ENCODE data around the gene DPYD. TPM values are rescaled to one million over a fixed set of nuclear protein-coding genes. Genes with fewer than 3 reads are reported as not detected.

DPYD gene
- total RNA-seq, 1 donor from 2014 or later = 12.6 TPM

DNA sequence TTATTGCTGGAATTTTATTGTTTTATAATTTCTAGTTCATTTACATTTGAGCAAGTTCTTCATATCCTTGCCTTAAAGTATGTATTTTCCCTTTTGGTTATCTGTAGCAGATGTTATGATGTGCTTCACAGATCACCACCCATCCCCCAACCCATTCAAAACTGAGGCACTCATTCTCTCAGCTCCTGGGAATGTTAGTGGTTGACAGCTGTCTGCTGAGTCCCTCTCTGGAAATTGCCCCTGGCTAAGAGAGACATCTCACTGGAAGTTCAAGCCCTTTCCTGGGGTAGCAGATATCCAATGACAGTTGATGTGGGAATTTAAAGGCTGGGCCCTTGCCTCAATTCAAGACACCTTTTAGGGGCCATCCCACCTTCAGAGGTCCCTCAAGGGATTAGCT, 4.3 kb upstream of the DPYD start:
- intact Hi-C loops (cut with micrococcal nuclease) = no loop called here

DNA sequence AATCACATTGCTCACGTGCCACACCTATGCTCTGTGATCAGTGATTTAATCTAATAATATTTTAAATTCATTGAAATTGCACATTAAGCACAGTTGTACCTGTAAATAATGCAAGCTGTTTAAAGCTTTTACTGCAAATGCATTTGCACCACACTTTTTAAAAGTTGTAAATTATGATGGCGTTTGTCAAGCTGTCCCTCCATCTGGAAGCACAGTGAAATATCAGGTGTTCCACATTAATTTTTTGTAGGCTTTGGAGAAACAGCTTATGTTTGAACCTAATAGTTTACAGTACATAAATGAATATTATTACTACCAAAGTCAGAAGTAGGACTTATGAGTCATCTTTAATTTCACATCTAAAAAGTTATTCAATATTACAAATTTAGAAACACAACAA, 3.0 kb upstream of the DPYD start:
- POLR2A ChIA-PET = no interaction called here
- intact Hi-C loops (cut with micrococcal nuclease) = loop anchor here (5.0 kb wide), 1 partner anchor 128 kb away; no protein-coding TSS in a partner anchor
- TF ChIP-seq, protein P1, sequence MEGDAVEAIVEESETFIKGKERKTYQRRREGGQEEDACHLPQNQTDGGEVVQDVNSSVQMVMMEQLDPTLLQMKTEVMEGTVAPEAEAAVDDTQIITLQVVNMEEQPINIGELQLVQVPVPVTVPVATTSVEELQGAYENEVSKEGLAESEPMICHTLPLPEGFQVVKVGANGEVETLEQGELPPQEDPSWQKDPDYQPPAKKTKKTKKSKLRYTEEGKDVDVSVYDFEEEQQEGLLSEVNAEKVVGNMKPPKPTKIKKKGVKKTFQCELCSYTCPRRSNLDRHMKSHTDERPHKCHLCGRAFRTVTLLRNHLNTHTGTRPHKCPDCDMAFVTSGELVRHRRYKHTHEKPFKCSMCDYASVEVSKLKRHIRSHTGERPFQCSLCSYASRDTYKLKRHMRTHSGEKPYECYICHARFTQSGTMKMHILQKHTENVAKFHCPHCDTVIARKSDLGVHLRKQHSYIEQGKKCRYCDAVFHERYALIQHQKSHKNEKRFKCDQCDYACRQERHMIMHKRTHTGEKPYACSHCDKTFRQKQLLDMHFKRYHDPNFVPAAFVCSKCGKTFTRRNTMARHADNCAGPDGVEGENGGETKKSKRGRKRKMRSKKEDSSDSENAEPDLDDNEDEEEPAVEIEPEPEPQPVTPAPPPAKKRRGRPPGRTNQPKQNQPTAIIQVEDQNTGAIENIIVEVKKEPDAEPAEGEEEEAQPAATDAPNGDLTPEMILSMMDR (IDR thresholded peaks at IDR 0.05) = no peak
- Mint-ChIP-seq H3K4me3 (no peak overlapping the region), H3K27me3 (no peaks in the 10 kb centered on the region), H3K36me3 (ENCODE audit: low read depth) (peaks cover 2% of the 10 kb centered on the region), H3K9me3 (no peaks in the 10 kb centered on the region), H3K27ac (no peak overlapping the region), H3K4me1 (peaks cover 22% of the 10 kb centered on the region)
- ATAC-seq (ENCODE audit: low read depth) (no peak), DNase-seq (no peak)
- CTCF ChIA-PET = no interaction called here

More for the DNA sequence above, 4.3 kb upstream of the DPYD start:
- Mint-ChIP-seq H3K9me3 (no peaks in the 10 kb centered on the region), H3K36me3 (ENCODE audit: low read depth) (peaks cover 2% of the 10 kb centered on the region), H3K4me3 (no peak overlapping the region), H3K4me1 (peaks cover 9% of the 10 kb centered on the region), H3K27me3 (no peaks in the 10 kb centered on the region), H3K27ac (no peak overlapping the region)
- ChIA-PET CTCF (no interaction called here), POLR2A (no interaction called here)
- ATAC-seq (ENCODE audit: low read depth) (no peak), DNase-seq (no peak)
- TF ChIP-seq, protein P1 (IDR thresholded peaks at IDR 0.05) = no peak

DNA sequence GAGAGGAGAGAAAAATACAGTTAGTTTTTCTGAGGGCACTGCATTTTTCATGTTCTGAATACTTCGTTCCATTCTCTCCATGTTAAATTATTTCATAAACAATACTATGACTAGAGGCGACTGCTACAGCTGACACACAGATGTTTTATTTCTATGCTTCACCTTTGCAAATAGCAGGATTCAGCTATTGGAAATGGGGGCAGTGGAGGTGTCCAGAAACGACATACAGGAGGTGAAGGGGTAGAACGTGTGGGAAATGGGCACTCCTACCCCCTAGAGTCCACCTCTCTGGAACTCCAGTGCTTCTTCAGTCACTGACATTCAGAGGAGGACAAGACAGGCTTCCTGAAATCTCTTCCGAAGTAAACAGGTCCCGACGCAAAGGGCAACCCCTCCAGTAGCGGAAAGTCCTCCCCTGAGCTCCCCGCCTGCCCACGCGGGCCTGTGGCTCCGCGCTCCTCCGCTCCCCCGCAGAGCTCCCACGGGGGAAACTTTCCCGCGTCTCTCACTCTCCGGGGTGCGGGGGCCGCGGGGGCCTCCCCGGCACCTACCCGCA, 480 bp downstream of the DPYD start:
- DNase-seq (no peak), ATAC-seq (ENCODE audit: low read depth) (no peak)
- Mint-ChIP-seq H3K27me3 (no peaks in the 10 kb centered on the region), H3K4me3 (peak overlapping the region; percentile 93), H3K36me3 (ENCODE audit: low read depth) (peaks cover 2% of the 10 kb centered on the region), H3K4me1 (peaks cover 22% of the 10 kb centered on the region), H3K9me3 (no peaks in the 10 kb centered on the region), H3K27ac (peak overlapping the region; percentile 89)
- TF ChIP-seq, protein P1 (IDR thresholded peaks at IDR 0.05) = no peak
- ChIA-PET POLR2A (interaction anchor here (0.8 to 2.6 kb wide), 5 partner anchors 9 to 73 kb away, joined by 3 to 19 read pairs (median 7); no protein-coding TSS in a partner anchor), CTCF (interaction anchor here (1.1 kb wide), 1 partner anchor 24 kb away, joined by 3 read pairs; no protein-coding TSS in a partner anchor)
- intact Hi-C loops (cut with micrococcal nuclease) = loop anchor here (1.0 to 5.0 kb wide), 3 partner anchors 72 to 1200 kb away; partner anchors contain the start of gene PTBP2

DNA sequence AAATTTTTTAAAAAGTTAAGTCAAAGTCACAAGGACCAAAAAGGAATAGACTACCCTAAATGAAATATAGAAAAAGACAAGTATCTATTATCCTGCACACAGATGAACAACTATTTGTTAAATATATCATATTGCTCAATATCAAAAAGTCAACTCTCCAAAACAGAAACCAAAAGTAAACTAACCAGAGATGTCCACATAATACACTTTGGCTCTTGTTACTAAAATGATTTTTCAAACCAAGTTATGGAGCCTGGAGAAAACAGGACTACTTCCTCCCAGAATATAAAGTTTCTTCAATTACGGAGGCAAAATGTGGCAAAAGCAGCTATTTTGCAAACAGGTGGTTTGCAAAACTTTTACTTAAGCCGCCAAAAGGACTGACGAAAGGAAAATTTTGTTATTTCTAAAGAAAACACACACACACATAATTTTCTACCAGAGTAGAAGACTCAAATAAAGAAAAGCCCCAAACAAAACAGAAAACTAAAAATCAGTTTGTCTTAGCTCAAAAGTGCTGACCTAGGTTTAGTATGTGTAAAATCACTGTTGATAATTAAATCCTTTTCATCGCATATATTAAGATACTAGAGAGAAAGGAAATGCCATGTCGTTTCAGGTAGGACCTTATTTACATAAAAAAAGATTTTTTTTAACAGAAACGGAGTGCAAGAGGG, 1.1 kb downstream of the DPYD start:
- no peak for ATAC-seq (ENCODE audit: low read depth)
- peaks cover 22% of the 10 kb centered on the region for H3K4me1 Mint-ChIP-seq
- POLR2A ChIA-PET = interaction anchor here (1.0 to 2.6 kb wide), 4 partner anchors 8 to 72 kb away, joined by 3 to 19 read pairs (median 8); no protein-coding TSS in a partner anchor

More for the DNA sequence above, 1.1 kb downstream of the DPYD start:
- intact Hi-C loops (cut with micrococcal nuclease) = loop anchor here (1.0 to 5.0 kb wide), 3 partner anchors 71 to 1199 kb away; partner anchors contain the start of gene PTBP2
- Mint-ChIP-seq H3K27me3 (no peaks in the 10 kb centered on the region), H3K27ac (peak overlapping the region; percentile 89), H3K36me3 (ENCODE audit: low read depth) (peaks cover 2% of the 10 kb centered on the region), H3K9me3 (no peaks in the 10 kb centered on the region), H3K4me3 (peak overlapping the region; percentile 93)
- DNase-seq = no peak
- CTCF ChIA-PET = interaction anchor here (1.1 to 2.0 kb wide), 2 partner anchors 10 to 24 kb away, joined by 3 to 7 read pairs; no protein-coding TSS in a partner anchor
- TF ChIP-seq, protein P1 (IDR thresholded peaks at IDR 0.05) = no peak

Measured in activated B cell treated with CpG ODN at 0.5 μM for 24 hours (primary cell).